ENCODE results near the gene CBR3.

DNA sequence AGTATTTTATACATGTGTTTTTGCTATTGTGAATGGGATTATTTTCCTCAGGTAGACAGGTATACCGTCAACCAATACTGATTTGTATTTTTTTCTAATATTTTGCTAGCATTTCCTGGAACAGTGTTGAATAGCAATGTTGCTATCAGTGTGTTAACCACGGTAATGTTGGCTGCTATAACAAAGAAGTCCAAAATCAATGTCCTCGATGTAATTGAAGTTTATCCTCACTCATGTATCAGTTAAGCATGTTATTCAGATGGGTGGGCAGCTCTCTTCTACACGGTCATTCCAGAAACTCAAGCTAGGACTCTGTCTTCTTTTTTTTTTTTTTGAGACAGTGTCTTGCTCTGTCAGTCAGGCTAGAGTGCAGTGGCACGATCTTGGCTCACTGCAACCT is 46.1 kb downstream of the CBR3 start:
- TF ChIP-seq GATA2 (IDR thresholded peaks at IDR 0.05; ENCODE audit: low read depth, low read length), result no peak
- TF ChIP-seq GATA3 (IDR thresholded peaks at IDR 0.05; ENCODE audit: low read depth, low read length), result no peak

Data from SH-SY5Y (cell line).